GM20431 (cell line): ENCODE data around the gene MRPS24.

Experiments
- in situ Hi-C: fragments of 300-500 bp; cut with MseI, MboI; formaldehyde crosslinking; loops from one replicate; pipeline ENCODE4 v1.15.0; 2020; ENCODE audit warnings: low sequenced_read_pairs; ENCODE audit not compliant: unreplicated experiment

MRPS24 gene

GRCh38 chr7:43877968-43878864 is 8.9 kb upstream of the MRPS24 start:
- in situ Hi-C loops, result no loop called here

- in situ Hi-C loops, result no loop called here
Observed at GRCh38 chr7:43876976-43877745, 7.8 kb upstream of the MRPS24 start.

GRCh38 chr7:43876241-43876640 is 6.9 kb upstream of the MRPS24 start:
- in situ Hi-C loops, result no loop called here

GRCh38 chr7:43873300-43873699 is 4.0 kb upstream of the MRPS24 start:
- in situ Hi-C loops, result no loop called here

GRCh38 chr7:43872406-43873110 is 3.2 kb upstream of the MRPS24 start:
- in situ Hi-C loops, result no loop called here

- in situ Hi-C loops, result no loop called here
Observed at GRCh38 chr7:43871064-43871463, 1.7 kb upstream of the MRPS24 start.

GRCh38 chr7:43870316-43870715 is 999 bp upstream of the MRPS24 start:
- in situ Hi-C loops, result no loop called here

GRCh38 chr7:43869867-43870240 is 537 bp upstream of the MRPS24 start:
- in situ Hi-C loops, result no loop called here

- in situ Hi-C loops, result no loop called here
Observed at GRCh38 chr7:43868681-43869005, 674 bp downstream of the MRPS24 start.

- in situ Hi-C loops, result no loop called here
Observed at GRCh38 chr7:43868181-43868580, 1.1 kb downstream of the MRPS24 start.

- in situ Hi-C loops, result no loop called here
Observed at GRCh38 chr7:43865277-43865676, 4.0 kb downstream of the MRPS24 start.

- in situ Hi-C loops, result no loop called here
Observed at GRCh38 chr7:43864126-43864525, 5.2 kb downstream of the MRPS24 start.

GRCh38 chr7:43856996-43857395 is 12.3 kb downstream of the MRPS24 start:
- in situ Hi-C loops, result no loop called here

GRCh38 chr7:43856316-43856715 is 13.0 kb downstream of the MRPS24 start:
- in situ Hi-C loops, result no loop called here

- in situ Hi-C loops, result no loop called here
Observed at GRCh38 chr7:43855176-43855575, 14.1 kb downstream of the MRPS24 start.

GRCh38 chr7:43851805-43852204 is 17.5 kb downstream of the MRPS24 start:
- in situ Hi-C loops, result no loop called here

- in situ Hi-C loops, result no loop called here
Observed at GRCh38 chr7:43850348-43851116, 18.8 kb downstream of the MRPS24 start.

GRCh38 chr7:43849047-43849446 is 20.3 kb downstream of the MRPS24 start:
- in situ Hi-C loops, result loop anchor here (25.0 kb wide), 3 partner anchors 137 to 912 kb away; partner anchors contain the start of genes MRPL32 and PSMA2

GRCh38 chr7:43847496-43847895 is 21.8 kb downstream of the MRPS24 start:
- in situ Hi-C loops, result loop anchor here (25.0 kb wide), 3 partner anchors 135 to 910 kb away; partner anchors contain the start of genes MRPL32 and PSMA2

- in situ Hi-C loops, result loop anchor here (25.0 kb wide), 3 partner anchors 132 to 907 kb away; partner anchors contain the start of genes MRPL32 and PSMA2
Observed at GRCh38 chr7:43844662-43845061, 24.7 kb downstream of the MRPS24 start.
